ENCODE results near the gene ADH6.

DNA sequence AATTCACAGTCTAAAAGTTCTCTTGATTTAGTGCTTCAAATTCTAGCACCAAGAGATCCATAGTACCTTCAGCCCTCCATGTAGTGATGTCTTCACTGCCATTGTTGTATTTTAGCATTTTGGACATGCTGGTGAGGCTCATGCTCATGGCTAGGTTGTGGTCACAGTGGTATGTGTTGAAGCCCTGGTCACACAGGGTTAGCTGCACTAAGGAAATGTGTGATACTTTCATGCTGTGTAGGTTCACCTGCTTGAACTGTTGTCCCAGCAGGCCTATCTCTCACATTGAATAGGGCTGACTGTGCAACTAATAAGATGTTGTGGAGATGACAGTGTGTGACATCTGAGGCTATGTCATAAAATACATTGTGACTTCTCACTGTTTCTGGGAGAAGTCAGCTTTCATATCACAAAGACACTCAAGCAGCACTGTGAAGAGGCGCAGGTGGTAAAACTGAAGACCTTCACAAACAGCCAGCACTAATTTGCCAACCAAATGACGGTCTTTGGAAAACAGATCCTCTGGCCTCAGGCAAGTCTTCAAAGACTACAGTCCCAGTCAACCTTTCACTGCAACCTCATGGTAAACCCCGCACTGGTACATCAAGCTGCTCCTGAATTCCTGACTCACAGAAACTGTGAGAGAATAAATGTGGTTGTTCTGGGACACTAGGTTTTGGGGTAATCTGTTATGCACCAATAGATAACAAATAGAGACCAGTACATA is 57.5 kb downstream of the ADH6 start:
- TF ChIP-seq, protein P1, sequence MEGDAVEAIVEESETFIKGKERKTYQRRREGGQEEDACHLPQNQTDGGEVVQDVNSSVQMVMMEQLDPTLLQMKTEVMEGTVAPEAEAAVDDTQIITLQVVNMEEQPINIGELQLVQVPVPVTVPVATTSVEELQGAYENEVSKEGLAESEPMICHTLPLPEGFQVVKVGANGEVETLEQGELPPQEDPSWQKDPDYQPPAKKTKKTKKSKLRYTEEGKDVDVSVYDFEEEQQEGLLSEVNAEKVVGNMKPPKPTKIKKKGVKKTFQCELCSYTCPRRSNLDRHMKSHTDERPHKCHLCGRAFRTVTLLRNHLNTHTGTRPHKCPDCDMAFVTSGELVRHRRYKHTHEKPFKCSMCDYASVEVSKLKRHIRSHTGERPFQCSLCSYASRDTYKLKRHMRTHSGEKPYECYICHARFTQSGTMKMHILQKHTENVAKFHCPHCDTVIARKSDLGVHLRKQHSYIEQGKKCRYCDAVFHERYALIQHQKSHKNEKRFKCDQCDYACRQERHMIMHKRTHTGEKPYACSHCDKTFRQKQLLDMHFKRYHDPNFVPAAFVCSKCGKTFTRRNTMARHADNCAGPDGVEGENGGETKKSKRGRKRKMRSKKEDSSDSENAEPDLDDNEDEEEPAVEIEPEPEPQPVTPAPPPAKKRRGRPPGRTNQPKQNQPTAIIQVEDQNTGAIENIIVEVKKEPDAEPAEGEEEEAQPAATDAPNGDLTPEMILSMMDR (conservative IDR thresholded peaks at IDR 0.05 in 1 of 2, IDR thresholded peaks at IDR 0.05 in 1 of 2; ENCODE audit: extremely low read depth in 1 of 2, insufficient read depth in 1 of 2, low read depth in 1 of 2, low read length in 2 of 2) = no peak
- no peak for TF ChIP-seq EZH2 (IDR thresholded peaks at IDR 0.05; ENCODE audit: borderline replicate concordance, low read length)
